Progenitor cell of endocrine pancreas (in vitro differentiated cells): ENCODE measurements around the gene ADPRHL1. TPM values are rescaled to one million over a fixed set of nuclear protein-coding genes. Genes with fewer than 3 reads are reported as not detected.
A peak's percentile ranks its signal among the peaks of the same experiment; 100 is the strongest.
"Not testable (repeated sequence)": the region's sequence is repeated elsewhere in the genome, so short reads cannot be mapped to it uniquely, and the experiment has no call there.

ENCODE experiments used
- DNase-seq: peaks from one replicate; pipeline ENCODE4 v3.0.0; 2021; ENCODE audit warnings: low spot score; ENCODE audit not compliant: unreplicated experiment
- H3K27ac Mint-ChIP-seq: 2 replicates; pipeline ENCODE4 v1.8.0; 2021; ENCODE audit warnings: mild to moderate bottlenecking, moderate library complexity, mixed read lengths
- H3K27me3 Mint-ChIP-seq: 2 replicates; pipeline ENCODE4 v1.8.0; 2021; ENCODE audit warnings: mixed read lengths
- H3K36me3 Mint-ChIP-seq: 2 replicates; pipeline ENCODE4 v1.8.0; 2022; ENCODE audit warnings: mixed read lengths; ENCODE audit not compliant: insufficient read depth
- H3K4me1 Mint-ChIP-seq: 2 replicates; pipeline ENCODE4 v1.8.0; 2021; ENCODE audit warnings: low read depth, mixed read lengths
- H3K4me3 Mint-ChIP-seq: 2 replicates; pipeline ENCODE4 v1.8.0; 2021; ENCODE audit warnings: low read depth, mild to moderate bottlenecking, moderate library complexity, mixed read lengths
- H3K9me3 Mint-ChIP-seq: 2 replicates; pipeline ENCODE4 v1.8.0; 2021; ENCODE audit warnings: low read depth, mixed read lengths
- total RNA-seq: library from RNA; stranded (reverse); gene quantifications from 2 replicates; pipeline ENCODE4 v1.2.1, GENCODE V29; 2021
- TF ChIP-seq, protein P1 (sequence below): fragments of 200-600 bp; sonication (generic); IDR thresholded peaks from one replicate; pipeline ENCODE4 v1.5.0; 2021; ENCODE audit warnings: antibody characterized with exemption, mild to moderate bottlenecking; ENCODE audit not compliant: unreplicated experiment

ADPRHL1 gene
- total RNA-seq, 1 donor from 2014 or later: 6.8 TPM

DNA sequence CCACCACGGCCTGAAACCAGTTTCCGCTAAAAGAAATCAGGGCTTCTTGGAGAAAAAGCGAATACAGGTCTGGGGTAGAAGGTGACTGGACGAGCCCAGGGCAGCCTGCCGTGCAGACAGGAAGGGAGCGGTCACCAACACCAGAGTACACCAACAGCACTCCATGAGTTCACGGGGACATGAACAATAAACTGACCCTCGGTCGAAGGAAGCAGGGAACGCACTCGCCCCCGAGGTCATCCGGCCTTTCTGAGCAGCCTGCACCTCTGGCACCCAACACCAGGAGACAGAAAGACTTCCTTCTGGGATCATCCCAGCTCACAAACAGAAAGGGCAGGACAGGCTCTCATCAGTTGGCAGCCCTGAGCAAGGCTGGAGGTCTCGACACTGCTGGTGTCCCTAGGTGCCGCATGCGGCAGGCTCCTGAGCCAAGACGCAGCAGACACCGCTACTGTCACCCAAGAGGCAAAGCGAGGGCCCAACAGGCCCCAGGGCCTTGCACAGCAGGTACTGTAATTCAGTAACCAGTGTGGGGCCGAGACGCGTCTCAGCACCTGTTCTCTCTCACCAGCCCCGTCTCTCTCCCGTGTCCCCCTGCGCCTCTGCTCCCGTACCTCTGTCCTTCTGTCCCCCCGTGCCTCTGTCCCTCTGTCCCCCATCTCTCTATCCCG is 19.2 kb upstream of the ADPRHL1 start:
- H3K27ac Mint-ChIP-seq: no peak overlapping the region
- TF ChIP-seq, protein P1, sequence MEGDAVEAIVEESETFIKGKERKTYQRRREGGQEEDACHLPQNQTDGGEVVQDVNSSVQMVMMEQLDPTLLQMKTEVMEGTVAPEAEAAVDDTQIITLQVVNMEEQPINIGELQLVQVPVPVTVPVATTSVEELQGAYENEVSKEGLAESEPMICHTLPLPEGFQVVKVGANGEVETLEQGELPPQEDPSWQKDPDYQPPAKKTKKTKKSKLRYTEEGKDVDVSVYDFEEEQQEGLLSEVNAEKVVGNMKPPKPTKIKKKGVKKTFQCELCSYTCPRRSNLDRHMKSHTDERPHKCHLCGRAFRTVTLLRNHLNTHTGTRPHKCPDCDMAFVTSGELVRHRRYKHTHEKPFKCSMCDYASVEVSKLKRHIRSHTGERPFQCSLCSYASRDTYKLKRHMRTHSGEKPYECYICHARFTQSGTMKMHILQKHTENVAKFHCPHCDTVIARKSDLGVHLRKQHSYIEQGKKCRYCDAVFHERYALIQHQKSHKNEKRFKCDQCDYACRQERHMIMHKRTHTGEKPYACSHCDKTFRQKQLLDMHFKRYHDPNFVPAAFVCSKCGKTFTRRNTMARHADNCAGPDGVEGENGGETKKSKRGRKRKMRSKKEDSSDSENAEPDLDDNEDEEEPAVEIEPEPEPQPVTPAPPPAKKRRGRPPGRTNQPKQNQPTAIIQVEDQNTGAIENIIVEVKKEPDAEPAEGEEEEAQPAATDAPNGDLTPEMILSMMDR: no peak
- peaks cover 9% of the 10 kb centered on the region for H3K4me1 Mint-ChIP-seq
- H3K27me3 Mint-ChIP-seq: no peaks in the 10 kb centered on the region
- H3K4me3 Mint-ChIP-seq: no peak overlapping the region
- no peaks in the 10 kb centered on the region for H3K9me3 Mint-ChIP-seq
- peaks cover 35% of the 10 kb centered on the region for H3K36me3 Mint-ChIP-seq
- no peak for DNase-seq

DNA sequence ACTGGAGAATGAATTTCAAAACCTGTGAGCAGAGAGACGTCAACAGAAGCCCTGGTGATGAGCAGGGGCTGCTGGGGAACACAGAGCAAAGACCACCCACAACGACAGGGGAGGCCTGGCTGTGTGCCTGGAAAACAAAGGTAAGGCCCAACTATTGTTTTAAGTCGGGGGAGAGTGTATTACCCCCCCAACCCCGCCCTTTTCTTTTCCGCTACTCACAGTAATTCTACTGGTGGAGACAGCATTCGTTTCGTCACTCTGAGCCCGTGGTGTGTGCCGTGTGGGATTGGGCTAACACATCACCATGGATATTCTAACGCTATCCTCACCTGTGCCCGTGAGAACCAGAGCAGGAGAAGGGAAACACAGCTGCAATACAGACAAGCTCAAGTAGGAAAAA is 18.6 kb upstream of the ADPRHL1 start:
- Mint-ChIP-seq H3K4me1 (peaks cover 9% of the 10 kb centered on the region), H3K9me3 (no peaks in the 10 kb centered on the region), H3K4me3 (no peak overlapping the region), H3K36me3 (peaks cover 34% of the 10 kb centered on the region), H3K27ac (no peak overlapping the region), H3K27me3 (no peaks in the 10 kb centered on the region)
- no peak for DNase-seq
- TF ChIP-seq, protein P1: no peak

DNA sequence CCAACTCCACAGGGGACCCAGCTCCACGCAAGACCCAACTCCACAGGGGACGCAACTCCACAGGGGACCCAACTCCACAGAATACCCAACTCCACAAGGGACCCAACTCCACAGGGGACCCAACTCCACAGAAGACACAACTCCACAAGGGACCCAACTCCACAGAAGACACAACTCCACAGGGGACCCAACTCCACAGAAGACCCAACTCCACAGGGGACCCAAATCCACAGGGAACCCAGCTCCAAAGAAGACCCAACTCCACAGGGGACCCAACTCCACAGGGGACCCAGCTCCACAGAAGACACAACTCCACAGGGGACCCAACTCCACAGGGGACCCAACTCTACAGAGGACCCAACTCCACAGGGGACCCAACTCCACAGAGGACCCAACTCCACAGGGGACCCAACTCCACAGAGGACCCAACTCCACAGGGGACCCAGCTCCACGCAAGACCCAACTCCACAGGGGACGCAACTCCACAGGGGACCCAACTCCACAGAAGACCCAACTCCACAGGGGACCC is 17.4 kb upstream of the ADPRHL1 start:
- not testable (repeated sequence) for H3K4me1 Mint-ChIP-seq, H3K27ac Mint-ChIP-seq
- H3K36me3 Mint-ChIP-seq: peaks cover 32% of the 10 kb centered on the region

DNA sequence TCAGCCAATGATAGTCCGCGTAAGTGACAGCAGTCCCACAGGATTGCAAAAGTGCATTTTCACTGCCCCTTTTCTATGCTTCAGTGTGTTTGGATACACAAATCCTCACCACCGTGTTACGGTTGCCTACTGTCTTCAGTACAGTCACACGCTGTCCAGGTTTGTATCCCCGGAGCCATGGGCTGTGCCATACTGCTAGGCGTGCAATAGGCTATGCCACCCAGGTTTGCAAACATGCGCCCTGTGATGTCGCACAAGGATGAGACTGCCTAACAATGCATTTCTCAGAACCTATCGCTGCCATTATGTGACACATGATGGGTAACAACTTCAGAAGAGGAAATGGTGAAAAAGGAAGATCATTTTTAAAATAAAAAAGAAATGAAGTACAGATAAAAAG is 16.8 kb upstream of the ADPRHL1 start:
- H3K36me3 Mint-ChIP-seq: peaks cover 33% of the 10 kb centered on the region

More for the DNA sequence above, 17.4 kb upstream of the ADPRHL1 start:
- H3K9me3 Mint-ChIP-seq, H3K27me3 Mint-ChIP-seq, H3K4me3 Mint-ChIP-seq, DNase-seq: not testable (repeated sequence)

DNA sequence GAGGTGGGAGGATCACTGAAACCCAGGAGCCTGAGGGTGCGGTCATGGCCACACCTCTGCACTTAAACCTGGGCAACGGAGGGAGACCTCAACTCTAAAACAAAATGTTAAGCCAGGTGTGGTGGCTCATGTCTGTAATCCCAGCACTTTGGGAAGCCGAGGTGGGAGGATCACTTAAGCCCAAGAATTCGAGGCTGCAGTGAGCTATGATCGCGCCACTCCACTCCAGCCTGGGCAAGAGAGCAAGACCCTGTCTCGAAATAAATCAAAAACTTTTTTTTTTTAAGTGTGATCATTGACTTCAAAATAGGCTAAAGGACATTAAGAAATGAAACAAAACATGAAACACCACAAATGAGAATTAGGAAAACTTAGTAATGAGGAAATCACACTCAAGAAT is 16.3 kb upstream of the ADPRHL1 start:
- Mint-ChIP-seq H3K27ac (peak overlapping the region; percentile 87), H3K27me3 (no peaks in the 10 kb centered on the region), H3K4me1 (peaks cover 9% of the 10 kb centered on the region), H3K9me3 (no peaks in the 10 kb centered on the region), H3K36me3 (peaks cover 30% of the 10 kb centered on the region), H3K4me3 (no peak overlapping the region)
- TF ChIP-seq, protein P1: no peak
- DNase-seq: no peak

More for the DNA sequence above, 16.8 kb upstream of the ADPRHL1 start:
- Mint-ChIP-seq H3K4me3 (no peak overlapping the region), H3K9me3 (no peaks in the 10 kb centered on the region), H3K27me3 (no peaks in the 10 kb centered on the region), H3K4me1 (peaks cover 9% of the 10 kb centered on the region), H3K27ac (no peak overlapping the region)
- TF ChIP-seq, protein P1: no peak
- DNase-seq: no peak
